SH-SY5Y (cell line): ENCODE data around the gene SLC8A3.

Source experiments
- GATA2 ChIP-seq: IDR thresholded peaks from 2 replicates; pipeline ENCODE4 v1.6.1; 2011; ENCODE audit warnings: mild to moderate bottlenecking, low read depth, low read length
- GATA3 ChIP-seq: IDR thresholded peaks from 2 replicates; pipeline ENCODE4 v1.6.1; 2011; ENCODE audit warnings: low read depth, mild to moderate bottlenecking, low read length, moderate library complexity

DNA sequence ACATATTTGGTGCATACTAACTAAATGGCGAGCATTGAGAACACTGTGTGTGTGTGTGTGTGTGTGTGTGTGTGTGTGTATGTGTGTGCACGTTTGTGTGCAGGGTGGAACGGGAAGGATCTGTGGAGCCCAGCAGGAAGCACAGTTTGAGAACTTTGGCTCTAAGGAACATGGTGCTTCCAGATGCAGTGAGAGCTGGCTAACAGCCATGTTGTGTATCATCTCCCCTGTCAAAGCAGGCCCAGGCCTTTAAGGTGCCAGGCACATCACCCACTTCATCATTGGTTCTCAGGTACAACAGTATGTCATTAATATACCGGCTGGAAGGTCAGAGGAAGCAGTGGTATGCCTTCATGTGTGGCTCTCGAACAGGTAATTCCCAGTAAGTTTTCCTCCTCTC is 72.5 kb downstream of the SLC8A3 start:
- TF ChIP-seq GATA3 (no peak), GATA2 (no peak)
